ENCODE data around the gene GDPGP1.
A peak's percentile ranks its signal among the peaks of the same experiment; 100 is the strongest.

The GDPGP1 gene

DNA sequence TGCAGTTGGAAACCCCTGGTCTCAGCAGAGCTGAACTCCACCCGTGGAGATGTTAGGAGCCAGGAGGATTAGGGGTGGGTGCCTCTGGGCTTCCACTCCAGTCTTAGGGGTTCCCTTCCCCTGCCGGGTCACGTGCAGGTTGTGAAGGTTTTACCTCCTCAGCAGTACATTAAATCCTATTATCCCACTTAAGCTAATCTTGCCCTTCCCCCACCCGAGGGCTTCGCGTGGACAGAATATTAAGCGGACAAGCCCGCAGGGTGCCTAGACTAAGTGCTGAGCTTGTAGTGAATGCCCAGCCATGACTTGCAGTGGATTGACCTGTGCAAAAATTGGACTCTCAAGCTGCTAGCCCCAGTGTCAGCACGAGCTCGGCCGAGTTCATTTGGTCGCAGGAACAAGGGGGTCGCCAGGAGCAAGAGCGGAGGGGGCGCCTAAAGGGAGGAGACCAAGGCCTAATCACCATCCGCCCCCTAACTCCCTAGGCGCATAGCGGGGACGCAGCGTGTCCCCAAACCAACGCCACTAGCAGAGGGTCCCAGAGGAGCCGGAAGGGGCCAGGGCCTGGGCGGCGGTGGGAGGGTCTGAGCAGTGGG lies 33.4 kb upstream of the GDPGP1 start:
- TF ChIP-seq, protein P1, sequence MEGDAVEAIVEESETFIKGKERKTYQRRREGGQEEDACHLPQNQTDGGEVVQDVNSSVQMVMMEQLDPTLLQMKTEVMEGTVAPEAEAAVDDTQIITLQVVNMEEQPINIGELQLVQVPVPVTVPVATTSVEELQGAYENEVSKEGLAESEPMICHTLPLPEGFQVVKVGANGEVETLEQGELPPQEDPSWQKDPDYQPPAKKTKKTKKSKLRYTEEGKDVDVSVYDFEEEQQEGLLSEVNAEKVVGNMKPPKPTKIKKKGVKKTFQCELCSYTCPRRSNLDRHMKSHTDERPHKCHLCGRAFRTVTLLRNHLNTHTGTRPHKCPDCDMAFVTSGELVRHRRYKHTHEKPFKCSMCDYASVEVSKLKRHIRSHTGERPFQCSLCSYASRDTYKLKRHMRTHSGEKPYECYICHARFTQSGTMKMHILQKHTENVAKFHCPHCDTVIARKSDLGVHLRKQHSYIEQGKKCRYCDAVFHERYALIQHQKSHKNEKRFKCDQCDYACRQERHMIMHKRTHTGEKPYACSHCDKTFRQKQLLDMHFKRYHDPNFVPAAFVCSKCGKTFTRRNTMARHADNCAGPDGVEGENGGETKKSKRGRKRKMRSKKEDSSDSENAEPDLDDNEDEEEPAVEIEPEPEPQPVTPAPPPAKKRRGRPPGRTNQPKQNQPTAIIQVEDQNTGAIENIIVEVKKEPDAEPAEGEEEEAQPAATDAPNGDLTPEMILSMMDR (IDR thresholded peaks at IDR 0.05; ENCODE audit: control insufficient read depth, insufficient read depth, low read depth, low read length, missing control alignments) = no peak
- peak overlapping the region; percentile 77 for H3K4me3 ChIP-seq (ENCODE audit: control insufficient read depth, low read depth, low read length)
- DNase-seq (ENCODE audit: low read depth) = no peak

DNA sequence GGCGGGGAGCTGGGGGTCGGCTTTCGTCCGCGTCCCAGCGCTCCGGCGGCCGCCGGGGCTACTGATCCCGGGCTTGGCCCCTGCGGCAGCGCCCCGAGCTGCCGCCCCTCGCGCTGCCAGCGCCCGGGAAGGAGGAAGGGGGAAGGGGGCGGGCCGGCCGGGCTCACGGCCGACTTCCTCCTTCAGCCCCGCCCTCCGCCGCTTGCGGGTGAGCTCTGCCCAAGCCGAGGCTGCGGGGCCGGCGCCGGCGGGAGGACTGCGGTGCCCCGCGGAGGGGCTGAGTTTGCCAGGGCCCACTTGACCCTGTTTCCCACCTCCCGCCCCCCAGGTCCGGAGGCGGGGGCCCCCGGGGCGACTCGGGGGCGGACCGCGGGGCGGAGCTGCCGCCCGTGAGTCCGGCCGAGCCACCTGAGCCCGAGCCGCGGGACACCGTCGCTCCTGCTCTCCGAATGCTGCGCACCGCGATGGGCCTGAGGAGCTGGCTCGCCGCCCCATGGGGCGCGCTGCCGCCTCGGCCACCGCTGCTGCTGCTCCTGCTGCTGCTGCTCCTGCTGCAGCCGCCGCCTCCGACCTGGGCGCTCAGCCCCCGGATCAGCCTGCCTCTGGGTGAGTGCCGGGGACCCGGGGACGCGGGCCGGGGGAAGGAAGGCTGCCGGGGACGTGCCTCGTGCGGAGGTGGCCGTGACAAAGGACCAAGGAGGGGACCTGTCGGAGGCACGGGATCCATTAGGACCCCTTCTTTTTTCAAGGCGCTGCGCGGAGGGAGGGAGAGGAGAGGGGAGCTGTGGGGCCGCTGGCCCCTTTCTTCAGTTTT lies 32.7 kb upstream of the GDPGP1 start, which contains the start of gene SEMA4B:
SEMA4B (plus strand) TSS at position 201 of the 814 bp plus-strand sequence; CDS start at position 450, 249 bp downstream.
- TF ChIP-seq, protein P1 (IDR thresholded peaks at IDR 0.05; ENCODE audit: control insufficient read depth, insufficient read depth, low read depth, low read length, missing control alignments) = no peak
- DNase-seq (ENCODE audit: low read depth) = no peak

DNA sequence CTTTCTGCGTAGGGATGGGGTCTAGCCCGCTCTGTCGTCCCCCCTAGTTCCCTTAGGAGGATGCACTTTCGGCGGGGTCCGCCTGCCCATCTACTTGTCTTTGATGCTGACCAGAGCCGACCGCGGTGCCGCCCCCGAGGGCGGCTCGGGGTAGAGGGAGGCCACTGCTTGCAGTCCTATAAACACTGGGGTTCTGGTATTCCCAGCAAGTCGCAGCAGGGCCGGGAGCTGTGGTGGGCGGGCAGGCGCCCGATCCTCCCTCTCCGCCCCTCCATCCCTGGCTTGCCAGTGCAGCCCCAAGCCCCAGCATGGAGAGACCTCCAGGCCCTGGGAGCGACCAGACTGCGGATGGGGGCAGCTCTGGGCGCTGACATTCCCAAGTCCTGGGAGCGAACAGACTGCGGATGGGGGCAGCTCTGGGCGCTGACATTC lies 32.0 kb upstream of the GDPGP1 start:
- DNase-seq (ENCODE audit: low read depth) = no peak
- TF ChIP-seq, protein P1 (IDR thresholded peaks at IDR 0.05; ENCODE audit: control insufficient read depth, insufficient read depth, low read depth, low read length, missing control alignments) = no peak
- peak overlapping the region; percentile 77 for H3K4me3 ChIP-seq (ENCODE audit: control insufficient read depth, low read depth, low read length)

More for the DNA sequence above, 32.7 kb upstream of the GDPGP1 start, which contains the start of gene SEMA4B:
- peak within 1 kb of the TSS; percentile 77 for H3K4me3 ChIP-seq (ENCODE audit: control insufficient read depth, low read depth, low read length)

DNA sequence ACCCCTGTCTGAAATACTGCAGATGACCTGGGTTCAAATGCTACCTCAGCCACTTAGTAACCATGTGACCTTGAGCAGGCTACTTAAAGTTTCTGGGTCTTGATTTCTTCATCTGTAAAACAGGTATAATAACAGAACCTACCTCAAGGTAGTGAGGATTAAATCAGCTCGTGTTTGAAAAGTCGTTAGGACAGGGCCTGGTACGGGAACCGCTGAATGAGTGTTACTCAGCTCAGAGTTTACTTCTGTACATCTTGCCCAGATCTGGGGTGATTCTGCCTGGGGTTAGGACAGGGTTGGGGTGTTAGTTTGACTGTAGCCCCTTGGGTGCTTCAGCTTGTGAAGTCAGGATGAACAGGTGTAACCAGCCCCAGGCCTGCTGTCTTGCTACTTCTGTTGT lies 31.1 kb upstream of the GDPGP1 start:
- TF ChIP-seq, protein P1 (IDR thresholded peaks at IDR 0.05; ENCODE audit: control insufficient read depth, insufficient read depth, low read depth, low read length, missing control alignments) = no peak
- H3K4me3 ChIP-seq (ENCODE audit: control insufficient read depth, low read depth, low read length) = no peak overlapping the region
- no peak for DNase-seq (ENCODE audit: low read depth)

DNA sequence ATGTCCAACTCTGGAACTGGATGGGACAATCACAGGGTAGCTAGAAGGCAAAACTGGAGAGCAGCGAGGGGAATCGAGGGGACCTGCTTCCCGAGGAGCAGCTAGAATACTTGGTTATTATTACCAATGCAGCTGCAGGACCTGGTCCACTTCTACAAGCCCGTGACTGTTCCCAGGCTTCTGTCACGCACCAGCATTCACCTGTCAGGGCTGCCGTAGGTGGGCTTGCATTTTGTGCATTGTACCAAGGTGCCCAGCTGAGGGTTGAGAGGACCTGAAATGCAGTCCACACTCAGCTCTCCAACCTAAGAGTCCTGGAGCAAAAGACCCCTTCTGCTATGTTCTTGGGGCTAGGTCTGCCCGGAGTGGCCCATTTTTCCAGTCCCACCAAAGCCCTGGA lies 30.5 kb upstream of the GDPGP1 start:
- TF ChIP-seq, protein P1 (IDR thresholded peaks at IDR 0.05; ENCODE audit: control insufficient read depth, insufficient read depth, low read depth, low read length, missing control alignments) = no peak
- no peak overlapping the region for H3K4me3 ChIP-seq (ENCODE audit: control insufficient read depth, low read depth, low read length)
- DNase-seq (ENCODE audit: low read depth) = no peak

DNA sequence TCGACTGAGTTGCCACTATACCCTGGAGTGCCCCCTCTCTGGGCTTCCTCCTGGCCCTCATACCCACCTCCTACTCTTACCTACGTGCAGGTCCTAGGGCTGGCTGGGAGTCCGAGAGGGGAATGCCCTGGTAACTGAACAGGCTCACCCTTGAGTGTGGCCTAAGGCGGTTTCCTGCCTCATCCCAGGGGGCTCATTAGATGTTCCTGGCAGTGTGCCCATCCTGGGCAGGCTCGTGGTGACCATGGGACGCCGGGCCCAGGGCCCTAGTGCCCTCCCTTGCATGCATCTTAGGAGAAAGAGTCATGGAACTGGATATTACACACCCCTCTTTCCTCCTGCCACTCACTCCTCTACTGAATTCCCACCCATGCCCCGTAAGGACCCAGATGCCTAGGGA lies 30.1 kb upstream of the GDPGP1 start:
- TF ChIP-seq, protein P1 (IDR thresholded peaks at IDR 0.05; ENCODE audit: control insufficient read depth, insufficient read depth, low read depth, low read length, missing control alignments) = no peak
- no peak overlapping the region for H3K4me3 ChIP-seq (ENCODE audit: control insufficient read depth, low read depth, low read length)
- no peak for DNase-seq (ENCODE audit: low read depth)

All from AG09309 (cell line).